ENCODE measurements around the gene DDX11.
"Not testable (repeated sequence)": the region's sequence is repeated elsewhere in the genome, so short reads cannot be mapped to it uniquely, and the experiment has no call there.

- not testable (repeated sequence) for TF ChIP-seq CTCF (conservative IDR thresholded peaks at IDR 0.05; ENCODE audit: low read depth, low read length); MAFK (IDR thresholded peaks at IDR 0.05; ENCODE audit: low read depth, low read length); SMC3 (IDR thresholded peaks at IDR 0.05; ENCODE audit: low read depth, low read length)
Measured at GRCh38 chr12:31087486-31087885, 13.8 kb downstream of the DDX11 start.

All from IMR-90 (cell line).